SU-DHL-6 (cell line): Measurements from ENCODE around the gene BCL2.

Source experiments
- H2AFZ ChIP-seq: fragments of 200-600 bp; sonication (generic); 2 replicates; pipeline ENCODE4 v1.6.1; 2014; ENCODE audit warnings: low read depth, mild to moderate bottlenecking, moderate library complexity, mixed read lengths, antibody characterized with exemption, low read length; ENCODE audit not compliant: severe bottlenecking
- H3F3A ChIP-seq: fragments of 200-600 bp; shearing (Covaris generic); 2 replicates; pipeline ENCODE4 v1.6.0; 2016; ENCODE audit warnings: antibody characterized with exemption, mild to moderate bottlenecking; ENCODE audit not compliant: insufficient read depth
- H3K27ac ChIP-seq: fragments of 200-600 bp; sonication (generic); 2 replicates; pipeline ENCODE4 v1.5.1; 2016; ENCODE audit warnings: low read depth, mild to moderate bottlenecking, low read length, moderate library complexity, mixed read lengths
- H3K27me3 ChIP-seq: fragments of 200-600 bp; sonication (generic), shearing (Covaris generic); 2 replicates; pipeline ENCODE4 v1.6.0; 2014; ENCODE audit warnings: mild to moderate bottlenecking, low read length
- H3K36me3 ChIP-seq: fragments of 200-600 bp; sonication (generic); 2 replicates; pipeline ENCODE4 v1.6.1; 2014; ENCODE audit warnings: mild to moderate bottlenecking, low read length, mixed read lengths
- H3K4me2 ChIP-seq: fragments of 300-600, 200-600 bp; shearing (Covaris generic), sonication (generic); 2 replicates; pipeline ENCODE4 v1.6.0; 2014; ENCODE audit warnings: low read length, low read depth, mild to moderate bottlenecking; ENCODE audit not compliant: poor library complexity, severe bottlenecking
- H3K4me3 ChIP-seq: fragments of 200-600 bp; sonication (generic); 2 replicates; pipeline ENCODE4 v1.5.1; 2014; ENCODE audit warnings: antibody characterized with exemption, low read length, mild to moderate bottlenecking, mixed read lengths; ENCODE audit not compliant: insufficient read depth, poor library complexity, severe bottlenecking
- H3K79me2 ChIP-seq: fragments of 200-600 bp; sonication (generic); 2 replicates; pipeline ENCODE4 v1.6.1; 2014; ENCODE audit warnings: mild to moderate bottlenecking, low read length, moderate library complexity; ENCODE audit not compliant: insufficient read depth
- H3K9ac ChIP-seq: fragments of 200-600 bp; sonication (generic); 2 replicates; pipeline ENCODE4 v1.7.0; 2014; ENCODE audit warnings: mild to moderate bottlenecking, low read length
- H3K9me2 ChIP-seq: fragments of 200-600 bp; sonication (generic); replicated peaks from 2 replicates; pipeline ENCODE4 v1.6.1; 2014; ENCODE audit warnings: low read length; ENCODE audit not compliant: insufficient read depth
- H3K9me3 ChIP-seq: fragments of 200-600 bp; sonication (generic); 2 replicates; pipeline ENCODE4 v1.6.1; 2014; ENCODE audit warnings: low read length, mixed read lengths; ENCODE audit not compliant: insufficient read depth
- H4K20me1 ChIP-seq: fragments of 200-600 bp; sonication (generic); 2 replicates; pipeline ENCODE4 v1.6.1; 2014; ENCODE audit warnings: low read depth, mild to moderate bottlenecking, antibody characterized with exemption, low read length, moderate library complexity, mixed read lengths
- CTCF ChIP-seq: fragments of 200-600 bp; sonication (generic); IDR thresholded peaks from one replicate; pipeline ENCODE4 v1.5.1; 2017; ENCODE audit warnings: antibody characterized with exemption, mild to moderate bottlenecking, low read length, moderate library complexity; ENCODE audit not compliant: insufficient read depth, poor library complexity, severe bottlenecking
- EZH2phosphoT487 ChIP-seq: fragments of 200-600 bp; sonication (generic), shearing (Covaris generic); conservative IDR thresholded peaks from 2 replicates; pipeline ENCODE4 v1.6.1; 2018; ENCODE audit warnings: mild to moderate bottlenecking, antibody characterized with exemption, low read length, moderate library complexity, mixed read lengths

BCL2 gene

GRCh38 chr18:63216516-63217311 lies 102.9 kb downstream of the BCL2 start:
- Histone ChIP-seq H2AFZ (no peak overlapping the region), H3F3A (peaks cover 14% of the 10 kb centered on the region; the same call in 1 of the 2 replicates), H3K36me3 (peaks cover 12% of the 10 kb centered on the region), H3K9ac (no peak overlapping the region), H3K9me2 (no peaks in the 10 kb centered on the region), H3K4me3 (no peak overlapping the region), H4K20me1 (peaks cover 4% of the 10 kb centered on the region; the same call in 1 of the 2 replicates), H3K27me3 (no peaks in the 10 kb centered on the region), H3K9me3 (no peaks in the 10 kb centered on the region), H3K4me2 (no peak overlapping the region), H3K27ac (peak overlapping the region; percentile 18; the same call in 1 of the 2 replicates), H3K79me2 (peaks cover 96% of the 10 kb centered on the region)
- TF ChIP-seq EZH2phosphoT487 (no peak), CTCF (no peak)

GRCh38 chr18:63213936-63214671 lies 105.5 kb downstream of the BCL2 start:
- Histone ChIP-seq H3F3A (peaks cover 20% of the 10 kb centered on the region), H3K79me2 (peaks cover 95% of the 10 kb centered on the region), H3K9ac (peak overlapping the region; percentile 28; the same call in 1 of the 2 replicates), H3K9me2 (no peaks in the 10 kb centered on the region), H3K27me3 (no peaks in the 10 kb centered on the region), H3K4me3 (no peak overlapping the region), H3K36me3 (peaks cover 9% of the 10 kb centered on the region), H3K4me2 (peak overlapping the region; percentile 25), H3K27ac (peak overlapping the region; percentile 65), H4K20me1 (0 out of 2 replicates have a peak, but pooled peaks cover 4% of the 10 kb centered on the region), H2AFZ (no peak overlapping the region), H3K9me3 (no peaks in the 10 kb centered on the region)
- TF ChIP-seq EZH2phosphoT487 (no peak), CTCF (no peak)

- H3F3A ChIP-seq, result peaks cover 20% of the 10 kb centered on the region
- H3K36me3 ChIP-seq, result peaks cover 9% of the 10 kb centered on the region
- TF ChIP-seq EZH2phosphoT487, result no peak
- no peak for TF ChIP-seq CTCF
- peak overlapping the region; percentile 65 for H3K27ac ChIP-seq
- no peaks in the 10 kb centered on the region for H3K9me2 ChIP-seq
- H3K9me3 ChIP-seq, result no peaks in the 10 kb centered on the region
- H3K4me2 ChIP-seq, result peak overlapping the region; percentile 25
- H3K79me2 ChIP-seq, result peaks cover 95% of the 10 kb centered on the region
- H3K27me3 ChIP-seq, result no peaks in the 10 kb centered on the region
- peak overlapping the region; percentile 28; the same call in 1 of the 2 replicates for H3K9ac ChIP-seq
- H4K20me1 ChIP-seq, result 0 out of 2 replicates have a peak, but pooled peaks cover 4% of the 10 kb centered on the region
- no peak overlapping the region for H2AFZ ChIP-seq
- no peak overlapping the region for H3K4me3 ChIP-seq
Measured at GRCh38 chr18:63213331-63213900, 106.2 kb downstream of the BCL2 start.
